ENCODE data around the gene SAMSN1. TPM values are rescaled to one million over a fixed set of nuclear protein-coding genes. Genes with fewer than 3 reads are reported as not detected.

Gene SAMSN1
- total RNA-seq, 1 donor from 2014 or later = 115 TPM

GRCh38 chr21:14491269-14491681 is 54.8 kb downstream of the SAMSN1 start:
- intact Hi-C loops (cut with micrococcal nuclease) = no loop called here

- intact Hi-C loops (cut with micrococcal nuclease) = no loop called here
These were observed 57.4 kb downstream of the SAMSN1 start for GRCh38 chr21:14488672-14489204.

GRCh38 chr21:14487490-14488432 is 58.4 kb downstream of the SAMSN1 start:
- intact Hi-C loops (cut with micrococcal nuclease) = no loop called here

GRCh38 chr21:14486869-14487268 is 59.2 kb downstream of the SAMSN1 start:
- intact Hi-C loops (cut with micrococcal nuclease) = no loop called here

- intact Hi-C loops (cut with micrococcal nuclease) = loop anchor here (5.0 kb wide), 2 partner anchors 98 to 102 kb away; partner anchors contain the start of gene HSPA13
These were observed 61.7 kb downstream of the SAMSN1 start for GRCh38 chr21:14484188-14485009.

- intact Hi-C loops (cut with micrococcal nuclease) = loop anchor here (2.0 to 5.0 kb wide), 4 partner anchors 66 to 148 kb away; partner anchors contain the start of gene HSPA13
These were observed 62.8 kb downstream of the SAMSN1 start for GRCh38 chr21:14483296-14483695.

- intact Hi-C loops (cut with micrococcal nuclease) = loop anchor here (1.0 to 5.0 kb wide), 6 partner anchors 28 to 149 kb away; partner anchors contain the start of gene HSPA13
These were observed 64.0 kb downstream of the SAMSN1 start for GRCh38 chr21:14482165-14482564.

GRCh38 chr21:14480411-14481031 is 65.6 kb downstream of the SAMSN1 start:
- intact Hi-C loops (cut with micrococcal nuclease) = loop anchor here (5.0 kb wide), 2 partner anchors 98 to 102 kb away; partner anchors contain the start of gene HSPA13

GRCh38 chr21:14479241-14479786 is 66.8 kb downstream of the SAMSN1 start:
- intact Hi-C loops (cut with micrococcal nuclease) = no loop called here

GRCh38 chr21:14477841-14478240 is 68.3 kb downstream of the SAMSN1 start:
- intact Hi-C loops (cut with micrococcal nuclease) = no loop called here

GRCh38 chr21:14477133-14477532 is 69.0 kb downstream of the SAMSN1 start:
- intact Hi-C loops (cut with micrococcal nuclease) = no loop called here

- intact Hi-C loops (cut with micrococcal nuclease) = no loop called here
These were observed 71.1 kb downstream of the SAMSN1 start for GRCh38 chr21:14474995-14475394.

- intact Hi-C loops (cut with micrococcal nuclease) = no loop called here
These were observed 76.5 kb downstream of the SAMSN1 start for GRCh38 chr21:14469641-14470040.

- intact Hi-C loops (cut with micrococcal nuclease) = no loop called here
These were observed 79.4 kb downstream of the SAMSN1 start for GRCh38 chr21:14466715-14467114.

- intact Hi-C loops (cut with micrococcal nuclease) = no loop called here
These were observed 88.4 kb downstream of the SAMSN1 start for GRCh38 chr21:14457762-14458161.

GRCh38 chr21:14456911-14457310 is 89.2 kb downstream of the SAMSN1 start:
- intact Hi-C loops (cut with micrococcal nuclease) = no loop called here

GRCh38 chr21:14454016-14455009 is 91.8 kb downstream of the SAMSN1 start:
- intact Hi-C loops (cut with micrococcal nuclease) = loop anchor here (1.0 to 5.0 kb wide), 2 partner anchors 28 to 283 kb away; no protein-coding TSS in a partner anchor

GRCh38 chr21:14453339-14454015 is 92.6 kb downstream of the SAMSN1 start:
- intact Hi-C loops (cut with micrococcal nuclease) = loop anchor here (1.0 to 5.0 kb wide), 2 partner anchors 29 to 284 kb away; no protein-coding TSS in a partner anchor

Data from T-helper 2 cell treated with Interferon-gamma antibody and Interleukin-4, amounts not matched to agents 100 ng/mL and 5 ng/mL, for 36 hours (primary cell).